GM12874 (cell line): ENCODE measurements around the gene SF3A2.

ENCODE experiments used
- TF ChIP-seq, protein P1 (sequence below): IDR thresholded peaks from 2 replicates; pipeline ENCODE4 v1.5.1; 2011; ENCODE audit warnings: low read depth, mild to moderate bottlenecking, control low read depth, low read length, moderate library complexity; ENCODE audit not compliant: insufficient read depth

Gene SF3A2

GRCh38 chr19:2278459-2279158 lies 42.0 kb downstream of the SF3A2 start:
- TF ChIP-seq, protein P1, sequence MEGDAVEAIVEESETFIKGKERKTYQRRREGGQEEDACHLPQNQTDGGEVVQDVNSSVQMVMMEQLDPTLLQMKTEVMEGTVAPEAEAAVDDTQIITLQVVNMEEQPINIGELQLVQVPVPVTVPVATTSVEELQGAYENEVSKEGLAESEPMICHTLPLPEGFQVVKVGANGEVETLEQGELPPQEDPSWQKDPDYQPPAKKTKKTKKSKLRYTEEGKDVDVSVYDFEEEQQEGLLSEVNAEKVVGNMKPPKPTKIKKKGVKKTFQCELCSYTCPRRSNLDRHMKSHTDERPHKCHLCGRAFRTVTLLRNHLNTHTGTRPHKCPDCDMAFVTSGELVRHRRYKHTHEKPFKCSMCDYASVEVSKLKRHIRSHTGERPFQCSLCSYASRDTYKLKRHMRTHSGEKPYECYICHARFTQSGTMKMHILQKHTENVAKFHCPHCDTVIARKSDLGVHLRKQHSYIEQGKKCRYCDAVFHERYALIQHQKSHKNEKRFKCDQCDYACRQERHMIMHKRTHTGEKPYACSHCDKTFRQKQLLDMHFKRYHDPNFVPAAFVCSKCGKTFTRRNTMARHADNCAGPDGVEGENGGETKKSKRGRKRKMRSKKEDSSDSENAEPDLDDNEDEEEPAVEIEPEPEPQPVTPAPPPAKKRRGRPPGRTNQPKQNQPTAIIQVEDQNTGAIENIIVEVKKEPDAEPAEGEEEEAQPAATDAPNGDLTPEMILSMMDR = no peak

- TF ChIP-seq, protein P1 = no peak
These were observed 44.1 kb downstream of the SF3A2 start for GRCh38 chr19:2280633-2281264.

GRCh38 chr19:2282062-2282861 lies 45.6 kb downstream of the SF3A2 start, which contains the start of gene PEAK3:
PEAK3 (minus strand) TSS chr19:2282175; CDS start chr19:2280931, 1,244 bp downstream.
- TF ChIP-seq, protein P1 = no peak

DNA sequence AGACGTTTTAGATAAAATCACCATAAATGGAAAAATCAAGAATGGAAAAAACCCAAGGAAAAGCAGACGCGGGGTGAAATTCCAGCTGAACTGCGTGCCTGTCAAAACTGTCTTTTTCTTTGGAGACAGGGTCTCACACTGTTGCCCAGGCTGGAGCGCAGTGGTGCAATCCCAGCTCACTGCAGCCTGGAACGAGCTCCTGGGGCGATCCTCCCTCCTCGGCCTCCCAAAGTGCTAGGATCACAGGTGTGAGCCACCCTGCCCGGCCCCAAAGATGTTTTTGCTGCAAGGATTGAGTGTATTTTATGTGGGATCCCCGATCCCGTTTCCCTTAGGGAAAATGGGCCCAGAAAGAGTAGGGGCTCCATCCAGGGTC lies 46.2 kb downstream of the SF3A2 start:
- TF ChIP-seq, protein P1 = no peak

DNA sequence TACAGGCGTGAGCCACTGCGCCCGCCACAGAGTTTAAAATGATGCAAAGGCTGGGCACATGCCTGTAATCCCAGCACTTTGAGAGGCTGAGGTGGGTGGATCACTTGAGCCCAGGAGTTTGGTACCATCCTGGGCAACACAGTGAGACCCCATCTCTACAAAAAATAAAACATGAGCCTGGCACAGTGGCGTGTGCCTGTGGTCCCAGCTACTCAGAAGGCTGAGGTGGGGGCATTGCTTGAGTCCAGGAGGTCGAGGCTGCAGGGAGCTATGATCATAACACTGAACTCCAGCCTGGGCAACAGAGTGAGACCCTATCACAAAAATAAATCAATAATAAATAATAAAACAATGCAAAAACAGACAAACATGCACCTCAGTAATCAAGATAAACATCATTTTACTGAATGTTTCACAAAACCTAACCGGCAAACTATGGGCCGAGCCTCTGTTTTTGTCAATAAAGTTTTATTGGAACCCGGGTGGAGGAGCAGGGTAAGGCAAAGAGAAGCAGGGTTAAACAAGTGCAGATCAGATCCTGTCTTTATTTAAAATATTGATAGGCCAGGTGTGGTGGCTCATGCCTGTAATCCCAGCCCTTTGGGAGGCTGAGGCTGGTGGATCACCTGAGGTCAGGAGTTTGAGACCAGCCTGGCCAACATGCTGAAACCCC lies 47.3 kb downstream of the SF3A2 start:
- TF ChIP-seq, protein P1 = no peak

DNA sequence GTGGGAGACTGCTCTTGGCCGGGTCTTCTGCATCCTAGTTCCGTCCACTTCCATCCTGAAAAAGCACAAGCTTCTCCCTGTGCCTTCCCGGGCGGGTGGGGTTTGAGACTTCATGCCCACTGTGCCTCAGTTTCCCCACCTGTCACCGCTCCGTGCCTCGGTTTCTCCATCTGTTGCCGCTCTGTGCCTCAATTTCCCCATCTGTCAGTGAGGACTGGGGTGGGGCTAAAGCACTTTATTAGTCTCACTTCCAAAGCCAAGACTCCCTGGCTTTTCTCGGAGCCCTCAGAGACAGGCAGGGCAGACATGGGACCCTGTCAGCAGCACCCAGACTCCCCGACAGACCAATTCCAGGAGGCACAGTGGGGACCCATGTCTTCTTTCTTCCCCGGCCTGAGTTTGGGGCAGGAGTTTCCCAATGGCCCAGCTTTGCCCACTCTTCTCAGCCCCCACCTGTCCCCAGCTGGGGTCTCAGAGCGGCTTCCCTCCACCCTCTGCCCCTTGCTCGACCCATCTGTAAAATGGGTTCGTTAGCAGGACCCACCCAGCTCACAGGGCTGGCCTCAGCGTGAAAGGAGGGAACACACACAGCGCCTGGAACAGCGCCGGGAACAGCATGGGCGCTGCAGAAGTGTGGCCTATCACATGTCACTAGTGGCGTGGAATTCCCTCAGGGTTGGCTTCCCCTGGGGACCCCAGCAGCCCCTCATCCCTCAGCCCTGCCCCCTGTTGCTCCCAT lies 49.9 kb downstream of the SF3A2 start:
- TF ChIP-seq, protein P1 = no peak
